Hepatic stellate cell (primary cell): ENCODE measurements around the gene PDE1C.
"Not testable (repeated sequence)": the region's sequence is repeated elsewhere in the genome, so short reads cannot be mapped to it uniquely, and the experiment has no call there.

Experiments
- DNase-seq: peaks from one replicate; pipeline ENCODE4 v3.0.0; 2011; ENCODE audit warnings: low spot score

Gene PDE1C

DNA sequence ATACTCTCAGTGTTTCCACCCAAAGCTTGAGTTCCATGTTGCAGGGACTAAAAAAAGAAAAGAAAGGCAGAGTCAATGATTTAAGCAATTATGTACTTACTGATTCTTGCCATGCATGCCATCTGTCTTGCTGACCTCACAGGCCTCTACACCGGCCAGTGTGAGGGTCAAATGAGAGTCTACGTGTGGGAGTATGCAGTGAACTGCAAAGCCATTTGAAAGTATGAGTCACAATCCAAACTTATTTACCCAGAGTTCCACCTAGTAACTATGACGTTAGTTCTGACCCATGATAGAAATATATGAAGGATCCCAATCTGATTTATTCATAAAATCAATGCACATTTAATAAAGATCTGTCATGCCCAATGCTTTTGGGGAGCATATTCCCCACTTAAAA, 26.5 kb downstream of the PDE1C start:
- no peak for DNase-seq

DNA sequence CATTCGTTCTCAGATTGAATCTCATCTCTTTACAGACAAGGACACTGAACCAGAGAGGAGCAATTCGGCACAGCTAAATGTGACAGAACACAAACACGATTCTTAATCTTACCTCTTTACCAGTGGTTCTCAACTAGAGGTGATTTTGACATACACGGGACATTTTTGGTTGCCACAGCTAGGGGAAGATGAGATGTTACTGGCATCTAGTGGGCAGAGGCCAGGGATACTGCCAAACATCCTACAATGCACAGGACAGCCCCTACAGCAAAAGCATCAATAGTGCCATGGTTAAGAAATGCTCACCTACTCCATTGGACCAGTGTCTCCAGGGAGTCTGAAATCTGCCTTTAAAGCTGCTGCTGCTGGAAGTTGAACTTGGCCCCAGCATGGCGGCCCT, 27.3 kb downstream of the PDE1C start:
- DNase-seq: no peak

DNA sequence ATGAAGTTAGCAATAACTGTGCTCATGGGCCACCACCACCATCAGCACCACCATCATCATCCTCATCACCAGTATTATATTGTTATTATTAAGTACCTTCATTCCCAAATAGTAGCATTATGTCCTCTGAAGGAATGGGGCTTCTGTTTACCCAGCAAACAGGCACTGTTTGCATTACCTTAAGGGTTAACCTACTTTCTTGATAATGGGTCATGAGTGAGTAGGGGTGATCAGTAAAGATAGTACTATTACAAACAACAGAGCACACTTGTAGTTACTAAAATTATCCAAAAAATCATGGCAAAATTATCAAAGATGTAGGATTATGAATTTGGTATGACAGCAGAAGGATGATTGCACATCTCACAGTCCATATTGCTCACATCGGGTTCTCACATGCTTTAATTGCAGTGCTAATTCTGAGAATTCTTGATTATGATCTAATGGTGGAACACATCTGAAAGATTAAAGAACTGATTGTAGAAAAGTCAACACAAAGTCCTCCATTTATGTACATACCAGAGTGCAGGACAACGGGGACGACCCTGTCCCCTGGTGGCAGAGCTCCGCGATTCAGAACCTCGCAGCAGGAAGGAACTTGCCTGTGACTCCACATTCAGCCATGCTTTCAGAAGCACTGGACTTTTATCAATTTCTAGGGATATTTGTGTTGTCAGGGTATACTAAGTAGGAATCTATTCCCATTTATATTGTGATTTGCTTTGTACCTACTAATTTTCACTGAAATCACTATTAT, 31.0 kb downstream of the PDE1C start:
- DNase-seq: no peak

DNA sequence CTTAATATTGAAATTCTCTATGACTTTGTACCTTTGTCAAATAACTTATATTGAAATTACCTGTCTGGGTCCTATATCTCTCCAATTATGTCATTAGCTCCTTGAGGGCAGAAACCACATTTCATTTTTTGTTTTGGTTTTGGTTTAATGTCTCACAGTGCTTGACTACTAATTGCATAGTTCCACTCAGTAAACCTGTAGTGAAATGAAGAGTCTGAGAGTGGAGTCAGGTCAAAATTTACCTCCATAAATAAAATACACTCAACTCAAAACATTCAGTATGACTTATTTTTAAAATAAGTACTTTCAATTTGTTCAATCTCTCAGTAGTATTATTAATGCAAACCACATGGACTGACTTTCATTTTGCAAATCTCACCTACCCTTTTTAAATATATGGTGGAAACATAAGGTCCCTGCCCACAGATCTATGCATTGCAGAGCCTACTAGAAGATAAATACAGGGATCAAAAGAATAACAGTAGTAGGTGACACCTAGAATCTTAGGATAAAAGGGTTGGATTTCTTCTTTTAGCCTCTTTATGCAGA, 32.5 kb downstream of the PDE1C start:
- DNase-seq: no peak

DNA sequence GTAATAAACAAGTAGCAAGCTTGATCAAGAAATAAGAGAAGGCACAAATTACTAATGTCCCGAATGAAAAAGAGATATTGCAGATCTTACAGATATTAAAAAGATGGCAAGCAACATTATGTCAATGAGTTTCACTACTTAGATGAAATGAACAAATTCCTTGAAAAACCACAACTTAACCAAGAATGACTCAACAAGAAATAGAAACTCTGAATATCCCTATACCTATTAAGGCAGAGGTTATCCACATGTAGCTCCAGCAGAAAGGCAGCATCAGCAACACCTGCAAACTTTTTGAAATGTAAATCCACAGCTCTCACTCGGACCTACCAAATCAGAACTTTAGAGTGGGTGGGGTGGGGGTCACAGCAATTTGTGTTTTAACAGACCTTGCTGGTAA, 33.6 kb downstream of the PDE1C start:
- no peak for DNase-seq

DNA sequence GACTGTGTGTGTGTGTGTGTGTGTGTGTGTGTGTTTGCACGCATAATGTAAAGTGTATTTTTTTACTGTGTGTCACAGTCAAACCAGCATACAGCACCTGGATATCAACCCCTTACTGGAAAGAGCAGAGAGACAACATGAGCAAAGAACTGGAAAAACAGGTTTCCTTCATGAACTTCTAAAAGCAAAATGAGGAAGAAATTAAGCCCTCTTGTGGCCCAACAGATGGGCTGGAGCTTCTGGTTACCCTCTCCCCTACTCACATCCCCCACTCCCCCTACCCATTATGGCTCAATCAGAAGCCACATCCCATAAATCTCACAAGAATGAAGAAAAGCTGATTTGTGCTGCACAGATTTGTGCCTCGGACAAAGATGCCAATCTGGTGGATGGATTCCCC, 36.2 kb downstream of the PDE1C start:
- DNase-seq: no peak

DNA sequence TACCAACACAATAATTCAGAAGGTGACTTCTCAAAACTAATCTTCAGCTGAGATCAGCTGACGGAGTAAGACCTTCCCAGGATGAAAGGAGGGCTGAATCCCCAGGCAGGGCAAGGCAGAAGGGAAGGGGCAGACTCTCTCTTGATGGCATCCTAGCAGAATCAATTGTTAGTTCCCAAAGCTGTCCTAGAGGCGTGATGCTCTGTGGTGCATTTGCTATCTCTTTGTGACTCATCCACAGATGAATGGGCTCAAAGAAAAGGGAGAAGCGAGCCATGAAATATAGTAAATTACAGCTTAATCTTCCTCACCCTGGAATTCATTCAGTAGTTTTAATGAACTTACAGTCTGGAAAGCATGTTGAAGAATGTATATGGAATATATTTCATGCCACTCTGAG, 37.2 kb downstream of the PDE1C start:
- no peak for DNase-seq

DNA sequence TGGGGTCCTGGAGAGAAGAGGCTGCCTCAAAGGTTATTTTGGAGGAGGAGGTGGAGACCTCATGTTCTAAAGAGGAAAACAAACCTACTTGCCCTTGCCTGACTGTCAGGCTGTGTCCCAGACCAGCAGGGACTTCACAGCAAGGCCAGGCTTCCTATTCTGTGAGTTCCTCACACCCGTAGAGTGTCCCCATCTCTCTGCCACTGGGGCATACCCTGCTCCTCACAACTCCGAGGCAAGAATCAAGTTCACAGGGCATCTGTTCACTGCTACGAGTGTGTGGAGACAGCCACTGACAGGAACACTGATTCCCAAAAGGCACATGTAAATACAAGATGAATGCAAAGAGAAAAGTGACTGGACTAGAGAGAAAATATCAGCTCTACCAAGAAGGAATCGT, 38.0 kb downstream of the PDE1C start:
- DNase-seq: no peak

DNA sequence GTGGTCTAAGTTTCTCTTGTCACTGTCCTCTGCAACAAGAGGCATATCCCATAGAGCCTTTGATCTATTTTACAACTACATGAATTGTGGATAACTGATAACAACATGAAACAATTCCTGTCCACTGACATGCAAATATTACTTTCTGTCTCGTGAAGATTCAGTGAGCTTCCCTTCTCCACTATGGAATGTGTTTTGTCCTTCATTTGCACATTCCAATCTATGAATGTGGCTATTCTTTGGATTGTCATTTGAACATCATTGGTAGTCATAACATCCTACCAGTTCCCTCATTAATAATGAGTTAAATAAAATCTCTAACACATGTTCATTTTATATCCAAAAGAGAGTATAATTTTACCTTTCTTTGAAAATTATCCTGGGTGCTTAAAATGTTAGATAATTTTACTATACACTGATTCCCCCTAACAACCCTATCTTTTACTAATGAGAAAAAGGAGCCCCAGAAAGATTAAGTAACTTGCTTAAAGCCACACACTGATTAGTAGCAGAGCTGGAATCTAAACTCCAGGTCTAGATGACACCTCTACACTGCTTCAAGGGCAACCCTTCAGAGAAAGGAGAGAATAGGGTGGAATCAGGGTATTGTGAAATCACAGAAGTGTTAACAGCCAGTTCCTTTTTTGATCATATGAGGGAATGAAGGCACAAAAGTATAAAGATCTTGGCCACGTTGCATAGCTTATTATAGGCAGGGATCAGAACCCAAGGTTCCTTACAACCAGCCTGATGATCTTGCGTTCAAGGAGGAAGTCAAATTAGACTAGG, 39.1 kb downstream of the PDE1C start:
- no peak for DNase-seq

DNA sequence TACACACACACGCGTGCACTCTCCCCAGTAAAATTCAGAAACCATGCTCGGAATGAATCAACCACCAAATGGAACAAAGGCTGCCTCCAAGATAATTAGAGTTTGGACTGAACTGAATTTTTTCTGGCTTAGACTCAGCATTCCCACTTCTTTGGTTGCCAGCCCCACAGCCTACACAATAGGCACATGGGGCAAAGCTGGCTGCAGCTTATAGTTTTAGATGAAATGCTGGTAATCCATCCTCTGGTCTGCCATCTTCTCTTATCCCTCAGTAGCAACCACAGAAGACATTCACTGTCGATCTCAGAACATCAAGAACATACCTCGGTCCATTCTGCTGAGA, 44.2 kb downstream of the PDE1C start:
- DNase-seq: no peak

DNA sequence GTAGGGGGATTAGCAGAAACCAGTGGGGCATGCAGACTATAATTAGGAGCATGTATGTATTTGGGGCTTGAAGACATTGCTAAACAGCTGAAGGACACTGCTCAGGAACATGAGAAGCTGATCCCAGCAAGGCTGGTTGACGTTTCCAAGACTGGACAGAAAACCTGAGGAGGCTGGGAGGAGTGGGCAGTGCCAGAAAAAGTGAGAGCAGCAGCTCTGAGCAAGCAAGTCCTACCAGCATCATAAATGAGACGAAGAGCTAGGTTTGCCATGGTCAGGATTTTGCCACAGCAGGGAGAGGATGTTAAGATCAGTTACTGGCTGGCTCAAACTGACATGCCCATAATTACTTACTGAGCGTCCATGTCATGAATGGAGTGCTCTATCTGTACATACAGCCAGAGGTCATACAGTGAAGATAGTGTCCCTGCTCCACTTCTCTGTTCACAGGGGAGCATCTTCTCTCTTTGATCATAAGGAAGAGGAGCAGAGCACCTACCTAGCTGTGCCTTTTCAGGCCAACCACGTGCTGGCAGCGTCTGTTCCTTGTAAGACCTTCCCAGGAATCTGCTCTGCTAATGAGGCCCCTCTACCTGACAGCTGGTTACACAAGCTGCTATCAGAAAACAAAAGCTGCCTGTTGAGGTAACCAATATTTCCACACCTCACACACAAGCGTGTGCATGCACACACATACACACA, 44.7 kb downstream of the PDE1C start:
- no peak for DNase-seq

DNA sequence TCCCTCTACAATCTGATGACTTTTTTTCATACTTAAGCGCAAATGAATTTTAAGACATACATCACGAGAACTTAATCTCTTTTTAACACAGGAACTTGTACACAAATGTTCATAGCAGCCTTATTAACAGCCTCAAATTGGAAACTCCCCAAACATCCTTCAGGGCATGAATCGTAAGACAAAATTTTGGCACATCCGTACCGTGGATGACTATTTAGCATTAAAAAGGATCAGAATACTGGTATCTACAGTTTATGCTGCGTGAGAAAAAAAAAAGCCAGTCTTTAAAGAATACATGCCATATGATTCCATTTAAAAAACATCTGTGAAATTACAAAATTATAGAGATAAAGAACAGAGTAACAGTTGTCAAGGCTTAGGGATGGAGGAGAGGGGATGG, 46.8 kb downstream of the PDE1C start:
- no peak for DNase-seq

DNA sequence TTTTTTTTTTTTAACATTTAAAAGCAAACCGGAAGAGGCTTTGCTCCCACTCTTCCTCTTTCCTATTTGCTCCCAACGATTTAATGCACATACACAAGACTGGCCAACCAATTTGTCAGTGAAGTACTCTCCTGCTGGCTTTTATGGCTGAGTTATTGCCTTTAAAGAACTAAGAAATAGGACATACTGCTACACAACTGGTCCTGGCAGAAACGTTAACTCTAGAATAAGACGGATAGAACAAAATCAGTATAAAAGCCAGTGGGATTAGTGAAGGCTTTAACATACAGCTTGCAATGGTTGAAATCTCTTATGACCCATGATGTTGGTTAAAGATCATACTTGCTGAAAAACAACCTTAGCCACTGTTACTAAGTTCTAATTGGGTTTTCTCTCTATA, 47.2 kb downstream of the PDE1C start:
- no peak for DNase-seq

DNA sequence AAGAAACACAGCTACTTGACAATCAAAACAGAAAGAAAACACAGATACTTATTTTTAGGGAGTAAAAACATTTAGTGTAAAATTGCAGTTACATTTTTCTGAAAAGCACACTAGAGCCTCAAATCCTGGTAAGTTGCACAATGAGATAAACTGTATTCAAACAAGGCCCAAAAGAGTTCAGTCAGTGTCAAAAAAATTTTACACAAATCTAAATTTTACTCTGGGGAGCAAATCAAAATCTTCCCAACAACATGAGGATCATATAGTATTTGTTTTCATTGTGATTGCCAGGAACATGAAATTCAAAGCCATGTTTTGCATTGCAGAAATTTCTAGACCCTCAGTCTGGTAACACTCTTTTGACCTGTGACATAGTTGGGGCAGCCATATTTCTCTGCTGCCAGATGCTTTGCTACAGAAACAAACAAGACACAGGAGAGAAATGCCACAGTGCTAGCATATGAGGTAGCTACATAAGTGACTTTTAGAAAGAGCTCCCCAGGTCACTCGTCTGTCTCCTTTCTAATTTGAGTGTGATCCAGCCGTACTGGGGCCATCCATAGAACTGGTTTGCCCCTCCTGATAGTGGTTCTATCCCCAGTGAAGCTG, 49.6 kb downstream of the PDE1C start:
- no peak for DNase-seq

DNA sequence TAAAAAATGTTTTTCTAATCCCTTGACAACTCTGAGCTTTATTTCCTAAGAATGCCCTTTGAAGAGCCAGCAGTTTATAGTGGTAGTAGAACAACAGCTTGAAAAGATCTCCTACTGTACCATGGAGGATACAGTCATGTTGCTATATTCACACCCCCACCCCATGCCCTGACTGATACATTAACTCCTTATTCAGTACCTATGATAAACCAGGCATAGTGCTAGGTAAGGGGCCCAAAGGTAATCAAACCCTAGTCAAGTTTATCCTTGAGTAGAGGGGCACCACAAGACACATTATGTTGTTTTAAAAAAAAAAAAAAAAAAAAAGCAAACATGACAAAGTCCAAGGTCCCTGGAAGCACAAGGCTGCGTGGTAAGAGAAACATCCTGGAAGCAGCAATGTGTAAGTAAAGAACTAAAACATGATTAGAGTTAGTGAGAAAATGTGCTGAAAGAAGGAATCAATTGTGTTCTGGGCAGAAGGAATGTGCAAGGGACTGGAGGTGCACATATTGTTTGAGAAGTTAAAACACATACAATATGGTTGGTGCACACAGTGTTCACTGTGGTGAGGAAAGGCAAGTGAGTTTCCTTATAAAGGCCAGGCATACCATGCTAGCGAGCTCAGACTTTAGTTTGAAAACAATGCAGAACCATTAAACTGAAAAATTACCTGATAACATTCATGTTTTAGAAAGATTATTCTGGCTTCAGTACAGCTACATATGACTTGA, 51.2 kb downstream of the PDE1C start:
- DNase-seq: no peak

DNA sequence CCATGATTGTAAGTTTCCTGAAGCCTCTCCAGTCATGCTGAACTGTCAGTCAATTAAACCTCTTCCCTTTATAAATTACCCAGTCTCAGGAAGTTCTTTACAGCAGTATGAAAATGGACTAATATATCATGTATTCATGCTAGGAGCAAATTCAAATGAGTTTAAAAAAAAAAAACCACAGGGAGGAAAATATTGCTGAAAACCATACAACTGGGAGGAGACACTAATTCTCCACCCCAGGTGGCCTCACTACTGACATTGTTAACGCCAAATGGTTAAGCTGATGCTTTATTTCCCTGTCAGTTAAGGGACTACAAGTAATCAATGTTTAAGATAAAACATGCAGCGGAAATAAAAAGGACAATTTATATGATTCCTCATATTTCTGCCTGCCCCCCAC, 55.1 kb downstream of the PDE1C start:
- no peak for DNase-seq

DNA sequence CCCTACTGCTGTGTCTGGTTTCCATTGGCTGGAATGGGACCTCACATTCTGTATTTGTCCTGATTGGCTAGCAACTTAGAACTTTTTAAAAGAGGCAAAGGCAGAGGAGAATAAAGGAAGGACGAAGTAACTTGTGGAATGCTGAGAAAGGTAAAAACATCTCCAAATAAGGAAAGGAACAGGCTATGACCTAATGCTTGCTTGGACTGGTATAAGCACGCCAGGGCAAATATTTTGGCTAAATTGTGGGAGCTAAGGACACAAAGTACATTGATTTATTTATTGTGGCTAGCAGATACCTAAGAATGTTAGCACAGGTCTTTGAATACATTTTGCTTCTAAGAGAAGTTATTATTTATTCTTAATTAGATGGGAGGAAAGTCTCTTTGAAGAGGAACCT, 56.7 kb downstream of the PDE1C start:
- DNase-seq: not testable (repeated sequence)

DNA sequence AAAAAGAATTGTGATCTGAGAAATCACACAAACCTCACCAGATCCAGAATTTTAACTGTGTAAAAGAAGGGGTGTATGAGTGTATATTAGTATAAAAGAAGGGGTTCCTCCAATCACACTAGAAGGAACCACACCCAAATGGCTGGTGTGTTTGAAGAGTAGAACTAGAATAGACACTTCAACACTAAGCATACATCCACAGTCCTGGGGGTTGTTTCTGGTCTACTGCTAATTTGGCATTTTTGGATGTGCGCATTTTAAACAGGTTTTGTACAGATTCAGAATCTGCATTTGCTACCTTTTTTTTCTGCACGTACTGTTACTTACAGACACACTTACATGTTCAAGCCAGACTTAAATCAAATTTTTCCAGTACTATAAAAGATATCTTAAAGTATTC, 64.6 kb downstream of the PDE1C start:
- no peak for DNase-seq

DNA sequence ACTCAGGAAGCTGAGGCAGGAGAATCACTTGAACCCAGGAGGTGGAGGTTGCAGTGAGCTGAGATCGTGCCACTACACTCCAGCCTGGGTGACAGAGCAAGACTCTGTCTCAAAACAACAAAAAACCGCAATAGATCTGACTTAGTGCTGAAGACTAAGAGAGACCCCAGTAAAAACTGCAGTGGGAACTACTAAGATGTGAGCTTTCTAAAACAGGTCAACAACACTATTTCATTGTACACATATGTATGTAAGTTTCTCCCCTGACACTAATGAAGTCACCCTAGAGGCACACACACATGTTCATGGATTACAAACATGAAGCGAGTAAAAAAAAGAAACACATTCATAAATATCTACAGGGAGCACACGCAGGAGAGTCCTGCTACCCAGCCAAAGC, 68.3 kb downstream of the PDE1C start:
- DNase-seq: no peak

DNA sequence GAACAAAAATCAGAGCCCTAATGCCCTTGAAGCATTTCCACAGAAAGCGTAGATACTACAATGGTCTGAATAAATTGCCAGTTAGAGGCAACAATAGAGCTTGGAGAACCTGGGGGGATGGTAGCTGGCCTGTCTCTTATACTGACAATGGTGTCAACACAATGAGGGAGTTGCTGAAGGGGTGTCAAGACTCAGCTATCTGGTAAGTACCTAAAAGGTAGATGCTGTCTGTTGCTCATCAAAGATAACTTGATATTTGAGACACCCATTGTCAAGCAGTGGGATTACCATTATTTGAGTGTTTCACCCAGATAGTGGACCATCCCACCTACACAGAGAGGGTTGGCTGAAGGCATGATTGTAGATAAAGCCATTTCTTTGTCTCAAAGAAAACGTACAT, 72.8 kb downstream of the PDE1C start:
- DNase-seq: no peak

DNA sequence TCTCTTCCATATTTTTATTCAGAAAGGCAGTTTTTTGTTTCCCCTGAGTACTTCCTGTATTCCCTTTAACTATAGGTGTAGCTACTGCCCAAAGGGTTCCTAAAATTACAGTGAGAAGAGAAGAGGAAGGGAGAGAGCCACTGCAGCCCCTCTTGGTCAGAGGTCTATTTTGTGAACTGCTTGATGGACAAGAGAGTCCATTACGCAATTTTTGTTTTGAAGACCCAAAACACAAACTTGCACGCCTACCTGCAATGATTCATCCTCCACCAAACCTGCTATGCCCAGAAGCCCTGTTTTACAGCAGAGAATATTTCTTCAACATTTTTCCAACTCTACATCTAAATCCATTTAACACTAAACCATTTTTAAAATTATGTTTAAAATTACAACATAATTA, 75.1 kb downstream of the PDE1C start:
- no peak for DNase-seq

DNA sequence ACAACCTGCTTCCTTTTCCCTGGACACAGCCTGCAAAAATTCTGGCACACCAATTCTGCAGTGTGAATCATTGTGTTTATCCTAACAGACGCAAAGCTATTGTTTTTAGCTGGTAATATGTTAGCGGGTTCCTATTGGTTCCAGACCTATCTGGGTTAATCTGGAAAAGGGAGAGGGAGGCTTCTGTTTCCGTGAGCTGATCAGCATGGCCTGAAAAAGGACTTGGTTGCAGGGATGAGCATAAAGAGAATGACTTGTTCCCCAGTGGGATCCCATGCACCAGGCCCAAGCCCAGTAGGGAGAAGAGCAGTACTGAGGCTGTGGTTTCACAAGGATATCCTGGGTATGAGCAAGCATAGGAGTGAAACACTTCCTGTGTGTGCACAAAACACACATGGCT, 78.4 kb downstream of the PDE1C start:
- DNase-seq: peak; percentile 4
